IMR-90 (cell line): ENCODE measurements around the gene SEMA6A. TPM values are rescaled to one million over a fixed set of nuclear protein-coding genes. Genes with fewer than 3 reads are reported as not detected.

Source experiments
- ATAC-seq: fragments of 200-7000 bp; cut with Tn5 transposase; 2 replicates; pipeline ENCODE4 v1.9.1; 2020; ENCODE audit warnings: low read depth, mild to moderate bottlenecking, moderate library complexity
- BruUV-seq: library from RNA; stranded (reverse); fragments of 400-500 nt; replicated peaks from 2 replicates; lab custom pipeline; 2021; lab: Mats Ljungman, UMichigan
- CTCF ChIA-PET: fragments of 300-600 bp; formaldehyde crosslinking; extraction: SDS; loops from one replicate; lab custom pipeline; 2021; ENCODE audit warnings: antibody characterized with exemption; lab: Yijun Ruan, JAX
- POLR2A ChIA-PET: fragments of 300-600 bp; sonication (Branson Sonifier 250); formaldehyde crosslinking; loops from one replicate; lab custom pipeline; 2022; ENCODE audit warnings: antibody characterized with exemption; ENCODE audit not compliant: unreplicated experiment; lab: Charles Lee
- DNase-seq: peaks from one replicate; pipeline ENCODE4 v3.0.0; 2013
- H2AFZ ChIP-seq: replicated peaks from 2 replicates; pipeline ENCODE3; 2013; ENCODE audit warnings: low read length, mild to moderate bottlenecking; ENCODE audit not compliant: poor library complexity
- H2AK5ac ChIP-seq: 2 replicates; pipeline ENCODE4 v1.6.1; 2013; ENCODE audit warnings: low read depth, low read length, inconsistent platforms
- H2AK9ac ChIP-seq: replicated peaks from 2 replicates; pipeline ENCODE3; 2013; ENCODE audit warnings: mild to moderate bottlenecking, low read depth, low read length, moderate library complexity; ENCODE audit not compliant: poor library complexity
- H2BK120ac ChIP-seq: 2 replicates; pipeline ENCODE4 v1.6.1; 2013; ENCODE audit warnings: low read depth, low read length, inconsistent platforms
- H2BK15ac ChIP-seq: 3 replicates; pipeline ENCODE4 v1.6.1; 2013; ENCODE audit warnings: low read depth, low read length, inconsistent platforms
- H2BK20ac ChIP-seq: 2 replicates; pipeline ENCODE4 v1.6.1; 2013; ENCODE audit warnings: low read depth, mild to moderate bottlenecking, inconsistent platforms, low read length, moderate library complexity
- H2BK5ac ChIP-seq: 2 replicates; pipeline ENCODE4 v1.6.1; 2013; ENCODE audit warnings: mild to moderate bottlenecking, low read depth, low read length, inconsistent platforms; ENCODE audit not compliant: poor library complexity, severe bottlenecking
- H3K14ac ChIP-seq: replicated peaks from 2 replicates; pipeline ENCODE4 v1.6.1; 2013; ENCODE audit warnings: low read depth, low read length, inconsistent platforms
- H3K18ac ChIP-seq: 2 replicates; pipeline ENCODE4 v1.6.1; 2013; ENCODE audit warnings: low read depth, low read length, control low read depth
- H3K23ac ChIP-seq: 2 replicates; pipeline ENCODE4 v1.6.1; 2013; ENCODE audit warnings: low read depth, low read length, inconsistent platforms
- H3K27ac ChIP-seq: 2 replicates; pipeline ENCODE4 v1.5.1; 2013; ENCODE audit warnings: mild to moderate bottlenecking, control low read depth, low read length; ENCODE audit not compliant: insufficient read depth
- H3K27me3 ChIP-seq: 2 replicates; pipeline ENCODE4 v1.6.1; 2013; ENCODE audit warnings: low read length; ENCODE audit not compliant: control insufficient read depth, insufficient read depth
- H3K36me3 ChIP-seq: 2 replicates; pipeline ENCODE4 v1.6.1; 2013; ENCODE audit warnings: low read length, mixed read lengths; ENCODE audit not compliant: control insufficient read depth, insufficient read depth
- H3K4ac ChIP-seq: 2 replicates; pipeline ENCODE4 v1.6.1; 2013; ENCODE audit warnings: low read depth, low read length, inconsistent platforms
- H3K4me1 ChIP-seq: 2 replicates; pipeline ENCODE4 v1.6.1; 2013; ENCODE audit warnings: low read length, mixed read lengths; ENCODE audit not compliant: control insufficient read depth, insufficient read depth
- H3K4me2 ChIP-seq: 2 replicates; pipeline ENCODE4 v1.6.1; 2013; ENCODE audit warnings: low read depth, mild to moderate bottlenecking, control low read depth, low read length, moderate library complexity
- H3K4me3 ChIP-seq: 2 replicates; pipeline ENCODE4 v1.5.1; 2013; ENCODE audit warnings: low read depth, mild to moderate bottlenecking, control low read depth, low read length, moderate library complexity; ENCODE audit not compliant: insufficient read depth
- H3K56ac ChIP-seq: 2 replicates; pipeline ENCODE4 v1.6.1; 2013; ENCODE audit warnings: low read length, inconsistent platforms; ENCODE audit not compliant: insufficient read depth; ENCODE audit errors: extremely low read depth
- H3K79me1 ChIP-seq, 2 experiments: 2 replicates each; pipeline ENCODE4 v1.6.1; 2013; ENCODE audit warnings: low read length in 2 of 2, inconsistent platforms in 1 of 2, low read depth in 1 of 2
- H3K9ac ChIP-seq: 2 replicates; pipeline ENCODE4 v1.6.1; 2013; ENCODE audit warnings: low read depth, low read length, control low read depth
- H3K9me1 ChIP-seq: 2 replicates; pipeline ENCODE4 v1.6.1; 2013; ENCODE audit warnings: low read length, inconsistent platforms; ENCODE audit not compliant: insufficient read depth
- H3K9me3 ChIP-seq: 2 replicates; pipeline ENCODE4 v1.6.1; 2013; ENCODE audit warnings: low read length; ENCODE audit not compliant: control insufficient read depth, insufficient read depth
- H4K20me1 ChIP-seq: 2 replicates; pipeline ENCODE4 v1.6.1; 2013; ENCODE audit warnings: low read length, inconsistent platforms; ENCODE audit not compliant: insufficient read depth
- H4K5ac ChIP-seq: 2 replicates; pipeline ENCODE4 v1.6.1; 2013; ENCODE audit warnings: mild to moderate bottlenecking, low read depth, low read length, control low read depth
- H4K8ac ChIP-seq, 2 experiments: 2 replicates each; pipeline ENCODE4 v1.6.1; 2013; ENCODE audit warnings: low read depth in 2 of 2, low read length in 2 of 2, control low read depth in 1 of 2, inconsistent platforms in 1 of 2
- H4K91ac ChIP-seq: 2 replicates; pipeline ENCODE4 v1.6.1; 2013; ENCODE audit warnings: low read depth, low read length, inconsistent platforms; ENCODE audit not compliant: insufficient read depth
- CHD1 ChIP-seq: IDR thresholded peaks from 2 replicates; pipeline ENCODE4 v1.6.1; 2012; ENCODE audit warnings: low read depth, low read length, improper control_type of control experiment
- WGBS, 2 experiments: methylation state at CpG; one replicate each; pipeline versions ENCODE4 v1.1.5 to v1.1.7; 2013; ENCODE audit warnings: missing lambda C conversion rate in 2 of 2; ENCODE audit not compliant: insufficient read length in 1 of 2; ENCODE audit errors: extremely low coverage in 2 of 2; 5-methylcytosine and 5-hydroxymethylcytosine counted together
- dilution Hi-C: fragments of 300-500 bp; cut with HindIII; formaldehyde crosslinking; loops from one replicate; pipeline ENCODE4 v1.14.3; 2018; ENCODE audit warnings: low sequenced_read_pairs; ENCODE audit not compliant: unreplicated experiment
- in situ Hi-C: fragments of 300-500 bp; cut with MboI; formaldehyde crosslinking; loops from 3 replicates; pipeline ENCODE4 v1.14.3; 2019; ENCODE audit warnings: low sequenced_read_pairs, inconsistent platforms, mixed read lengths
- intact Hi-C: fragments of 100-400 bp; cut with micrococcal nuclease; formaldehyde crosslinking; loops from 2 replicates; pipeline ENCODE4 v1.10.0; 2022
- polyA plus RNA-seq, 3 experiments: library from polyadenylated mRNA; depleted of rRNA; stranded (reverse); fragments of >200 nt; gene quantifications; 2 replicates each; pipeline ENCODE4 v1.2.3, GENCODE V29; 2012; ENCODE audit warnings: low replicate concordance in 1 of 3
- total RNA-seq: library from RNA; depleted of rRNA; stranded (reverse); fragments of >200 nt; gene quantifications from 2 replicates; pipeline ENCODE4 v1.2.3, GENCODE V29; 2012

The SEMA6A gene
- total and polyA plus RNA-seq, 2 of the 4 experiments (the other 2 are of a cell fraction) = 0.27 to 0.36 TPM

DNA sequence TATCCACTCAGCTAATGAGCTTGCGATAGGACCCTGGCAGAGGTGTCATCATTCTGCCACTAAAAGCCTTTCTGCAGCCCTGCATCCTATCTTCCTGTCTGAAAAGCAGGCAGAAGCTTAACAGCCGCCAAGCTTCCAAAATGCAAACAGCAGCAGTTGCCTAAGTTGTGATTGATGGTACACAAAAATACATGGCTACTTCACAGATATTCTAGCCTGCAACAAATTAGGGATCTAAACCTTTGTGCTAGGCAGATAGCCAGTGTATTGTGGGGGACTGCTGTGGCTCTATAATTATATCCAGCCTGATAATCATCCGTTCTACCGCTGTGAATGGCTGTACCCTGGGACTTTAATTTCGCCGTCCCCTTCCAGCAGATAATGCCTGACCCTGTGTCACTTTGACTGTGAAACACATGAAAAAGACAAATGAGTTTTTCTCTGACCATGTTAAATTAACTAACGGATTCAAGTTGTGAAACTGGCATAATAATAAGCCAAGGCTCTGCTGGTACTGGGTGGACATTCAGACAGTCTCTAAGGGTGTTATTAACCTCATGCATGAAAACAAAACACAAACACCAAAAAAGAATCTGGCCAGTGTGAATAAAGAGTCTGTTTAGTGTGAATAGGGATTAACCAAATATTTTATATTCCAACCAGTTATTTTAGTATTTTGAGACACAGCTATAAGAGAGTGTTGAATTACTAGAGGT is 45.9 kb downstream of the SEMA6A start:
- no CpG with 5 or more reads among the region's 7 CpGs for WGBS, 2 experiments
- in situ Hi-C loops = no loop called here
- no peak overlapping the region for H2BK5ac ChIP-seq
- no peak overlapping the region for H4K8ac ChIP-seq
- H3K4me1 ChIP-seq = no peaks in the 10 kb centered on the region
- ChIA-PET CTCF (no interaction called here), POLR2A (no interaction called here)
- DNase-seq = no peak
- no peaks in the 10 kb centered on the region; the same call in 1 of the 2 replicates for H3K27me3 ChIP-seq
- BruUV-seq = no TSS peak
- H3K56ac ChIP-seq = no peak overlapping the region
- no peaks in the 10 kb centered on the region for H3K36me3 ChIP-seq
- no peak overlapping the region for H3K14ac ChIP-seq
- H3K18ac ChIP-seq = no peak overlapping the region
- no peak overlapping the region for H3K4me3 ChIP-seq
- H2BK20ac ChIP-seq = no peak overlapping the region
- H2AFZ ChIP-seq = no peak overlapping the region
- intact Hi-C loops = no loop called here
- dilution Hi-C loops = no loop called here
- no peaks in the 10 kb centered on the region for H4K20me1 ChIP-seq
- no peak overlapping the region for H3K27ac ChIP-seq
- no peak overlapping the region for H4K5ac ChIP-seq
- TF ChIP-seq CHD1 = no peak
- no peak overlapping the region for H3K4me2 ChIP-seq
- no peaks in the 10 kb centered on the region for H3K79me1 ChIP-seq
- H3K23ac ChIP-seq = no peak overlapping the region
- no peak overlapping the region for H2BK120ac ChIP-seq
- no peaks in the 10 kb centered on the region for H3K9me1 ChIP-seq
- no peak overlapping the region for H2AK9ac ChIP-seq
- no peak overlapping the region for H2BK15ac ChIP-seq
- no peak overlapping the region for H3K4ac ChIP-seq
- ATAC-seq = no peak
- H2AK5ac ChIP-seq = no peak overlapping the region
- H4K91ac ChIP-seq = no peak overlapping the region
- H3K9me3 ChIP-seq = no peaks in the 10 kb centered on the region
- no peak overlapping the region for H3K9ac ChIP-seq
